Inferior parietal cortex (tissue), 1 donor: ENCODE data around the gene KRT84.

ENCODE experiments used
- DNase-seq: peaks from one replicate; pipeline ENCODE4 v3.0.0-alpha.2; 2016; ENCODE audit errors: extremely low spot score

KRT84 gene

DNA sequence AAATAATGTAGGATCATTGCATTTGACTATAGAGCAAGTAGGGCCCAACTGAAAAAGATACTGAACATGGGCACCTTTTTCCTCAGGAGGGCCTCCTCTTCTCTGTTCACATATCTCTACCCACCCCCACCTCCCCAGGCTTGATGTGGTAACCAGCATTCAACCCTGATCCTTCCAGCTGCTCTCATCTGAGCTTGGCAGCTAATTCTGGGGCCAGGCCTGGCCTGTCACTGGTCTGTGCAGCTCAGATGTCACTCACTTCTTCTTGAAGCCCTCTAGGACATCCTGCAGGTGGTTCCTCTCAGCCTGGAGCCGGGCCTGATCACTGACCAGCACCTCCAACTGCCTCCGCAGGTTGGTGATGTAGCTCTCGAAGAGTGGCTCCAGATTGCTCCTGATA, 2.1 kb downstream of the KRT84 start:
- DNase-seq: no peak

- DNase-seq: no peak
Measured at GRCh38 chr12:52382854-52383253, 2.6 kb downstream of the KRT84 start.

DNA sequence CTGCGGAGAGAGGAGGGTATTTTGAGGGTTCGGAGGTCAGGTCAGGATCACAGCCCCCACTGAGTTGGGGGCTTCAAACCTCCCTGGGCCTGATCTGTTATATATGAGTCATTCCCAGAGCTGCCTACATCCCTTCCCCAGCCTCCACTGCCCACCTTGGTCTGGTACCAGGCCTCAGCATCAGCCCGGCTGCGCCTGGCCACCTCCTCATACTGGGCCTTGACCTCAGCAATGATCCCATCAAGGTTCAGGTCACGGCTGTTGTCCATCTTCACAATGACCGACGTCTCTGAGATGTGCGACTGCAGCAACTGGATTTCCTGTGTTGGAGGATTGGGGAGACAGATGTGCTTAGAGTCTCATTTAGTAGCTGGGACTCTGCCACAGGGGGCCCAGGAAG, 4.2 kb downstream of the KRT84 start:
- no peak for DNase-seq

DNA sequence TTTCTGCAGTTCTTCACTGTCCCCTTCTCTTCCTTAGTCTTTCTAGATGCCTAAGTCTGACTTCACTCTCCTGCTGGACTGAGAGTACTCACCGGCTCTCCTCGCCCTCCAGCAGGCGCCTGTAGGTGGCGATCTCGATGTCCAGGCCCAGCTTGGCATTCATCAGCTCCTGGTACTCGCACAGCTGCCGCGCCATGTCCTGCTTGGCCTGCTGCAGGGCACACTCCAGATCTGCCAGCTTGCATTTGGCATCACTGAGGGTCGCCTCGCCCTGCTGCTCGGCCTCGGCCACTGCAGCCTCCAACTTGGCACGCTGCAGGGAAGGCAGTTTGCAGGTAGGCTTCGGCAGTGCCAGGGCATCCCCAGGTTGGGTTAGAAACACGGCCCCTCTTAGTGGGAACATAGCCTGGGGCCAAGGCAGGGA, 5.2 kb downstream of the KRT84 start:
- DNase-seq: no peak

DNA sequence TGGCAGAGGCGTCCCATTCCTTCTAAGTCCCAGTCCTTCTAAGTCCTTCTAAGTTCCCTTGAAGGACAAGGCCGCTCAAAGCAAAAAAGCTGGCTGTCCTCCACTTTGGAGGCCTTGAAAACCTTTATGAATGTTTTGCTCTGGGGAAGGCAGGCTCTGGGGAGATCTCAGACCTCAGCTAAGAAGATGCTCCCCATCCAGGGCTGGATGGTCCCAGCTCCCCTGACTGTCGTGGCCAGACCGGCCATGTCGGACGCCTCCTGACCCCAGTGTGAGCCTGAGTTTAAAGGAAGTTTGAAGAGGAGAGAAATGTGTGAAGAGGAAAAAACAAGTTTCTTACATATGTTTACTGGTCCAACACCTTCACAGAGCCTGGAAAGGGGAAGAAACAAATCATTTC, 5.9 kb downstream of the KRT84 start:
- no peak for DNase-seq

DNA sequence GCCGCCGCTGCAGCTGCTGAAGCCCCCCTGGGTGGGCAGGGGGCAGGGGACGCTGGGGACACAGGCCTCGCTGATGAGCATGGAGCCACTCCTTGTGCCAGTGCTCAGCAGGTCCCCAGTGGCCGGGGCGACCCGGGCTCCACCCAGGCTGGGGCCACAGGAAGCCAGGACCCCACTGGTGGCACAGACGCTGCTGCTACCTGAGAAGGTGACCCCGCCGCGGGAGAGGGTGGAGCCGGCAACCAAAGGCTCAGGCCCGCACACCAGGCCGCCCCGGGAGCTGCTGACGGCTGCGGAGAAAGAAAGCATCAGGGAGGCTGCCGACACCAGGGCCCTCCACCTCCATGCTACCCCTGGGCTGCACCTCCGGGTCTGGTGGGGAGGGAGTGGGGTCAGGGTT, 7.4 kb downstream of the KRT84 start:
- DNase-seq: no peak

DNA sequence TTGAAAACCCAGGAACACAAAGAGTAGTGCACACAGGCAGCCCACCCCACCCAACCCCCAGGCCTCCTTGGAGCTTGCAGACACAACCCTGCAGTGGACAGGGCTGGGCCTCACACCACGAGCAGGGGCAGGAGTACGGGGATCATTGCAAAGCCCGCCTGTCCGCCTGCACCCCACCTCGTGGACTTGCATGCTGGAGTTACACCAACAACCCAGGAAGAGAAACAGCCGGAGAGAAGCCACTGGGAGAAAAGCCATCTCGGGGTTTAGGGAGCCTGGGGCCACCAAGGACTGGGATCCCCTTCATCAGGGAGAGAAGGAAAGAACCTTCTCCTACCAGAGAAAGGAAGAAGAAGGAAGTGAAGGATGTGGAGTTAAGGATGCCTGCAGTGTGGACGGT, 8.2 kb downstream of the KRT84 start:
- DNase-seq: no peak

- DNase-seq: peak; percentile 90
Measured at GRCh38 chr12:52372216-52373154, 13.0 kb downstream of the KRT84 start.

GRCh38 chr12:52371716-52372115, 13.7 kb downstream of the KRT84 start:
- DNase-seq: no peak

DNA sequence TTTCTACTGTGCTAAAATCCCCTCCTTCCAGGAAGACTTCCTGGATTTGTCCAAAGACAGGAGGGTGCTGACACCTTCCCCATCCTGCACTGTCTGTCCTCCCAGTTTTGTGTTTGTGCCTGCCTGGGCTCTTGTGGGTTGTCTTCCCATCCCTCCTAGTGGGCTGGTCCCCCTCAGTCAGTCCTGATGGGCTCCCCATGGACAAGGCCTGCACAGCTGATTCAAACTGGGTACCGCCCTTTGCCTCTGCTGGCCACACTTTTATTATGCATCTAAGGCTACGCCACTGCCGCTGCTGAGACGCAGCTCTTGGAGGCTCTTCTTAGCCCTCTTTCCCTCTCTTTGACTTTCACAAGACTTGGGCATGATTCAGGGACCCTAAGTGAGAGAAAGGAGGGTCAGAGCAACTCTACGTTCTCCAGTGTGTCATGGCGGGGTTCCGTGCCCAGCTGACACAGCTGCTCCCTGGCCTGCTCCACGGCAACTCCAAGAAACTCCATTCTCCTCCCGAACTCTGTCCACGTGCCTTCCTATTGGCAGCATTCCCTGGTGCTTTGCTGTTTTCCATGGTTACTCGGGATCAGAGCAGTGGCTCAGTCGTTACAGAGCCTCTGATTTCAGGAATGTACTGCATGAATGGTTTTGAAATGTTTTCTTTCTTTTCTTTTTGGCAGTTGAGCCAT, 14.4 kb downstream of the KRT84 start:
- DNase-seq: peak; percentile 68

GRCh38 chr12:52369809-52370208, 15.6 kb downstream of the KRT84 start:
- DNase-seq: no peak

- no peak for DNase-seq
Measured at GRCh38 chr12:52369211-52369610, 16.2 kb downstream of the KRT84 start.

- no peak for DNase-seq
Measured at GRCh38 chr12:52368508-52368907, 16.9 kb downstream of the KRT84 start.

- no peak for DNase-seq
Measured at GRCh38 chr12:52367876-52368275, 17.6 kb downstream of the KRT84 start.

GRCh38 chr12:52366738-52367485, 18.5 kb downstream of the KRT84 start, which contains the start of gene KRT85:
Gene KRT85 (minus strand): TSS chr12:52367481. CDS start chr12:52367405, 76 bp downstream.
- DNase-seq: no peak

DNA sequence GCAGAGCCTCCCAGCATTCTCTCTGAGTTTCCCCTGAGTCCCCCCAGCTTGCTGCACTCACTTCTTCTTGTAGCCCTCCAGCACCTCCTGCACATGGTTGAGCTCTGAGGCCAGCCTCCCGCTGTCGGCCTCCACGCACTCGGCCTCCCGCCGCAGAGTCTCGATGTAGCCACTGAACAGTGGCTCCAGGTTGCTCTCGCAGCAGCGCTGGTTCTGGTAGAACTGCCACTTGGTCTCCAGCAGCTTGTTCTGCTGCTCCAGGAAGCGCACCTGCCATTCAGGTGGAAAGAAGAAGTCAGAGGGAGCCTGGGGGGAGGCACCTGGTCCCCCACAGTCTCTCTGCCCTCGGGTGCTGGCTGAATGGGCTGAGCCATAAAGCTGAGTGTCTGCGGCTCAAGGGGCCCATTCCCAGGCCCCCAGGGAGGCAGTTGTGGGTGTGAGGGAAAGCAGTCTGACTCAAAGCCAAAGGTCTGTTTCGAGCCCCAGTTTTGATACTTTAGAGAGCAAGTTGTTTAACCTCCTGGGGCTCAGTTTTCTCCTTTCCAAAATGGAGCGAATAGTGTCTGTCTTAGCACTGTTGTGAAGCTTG, 20.5 kb downstream of the KRT84 start:
- no peak for DNase-seq

GRCh38 chr12:52364061-52364460, 21.4 kb downstream of the KRT84 start:
- DNase-seq: no peak

GRCh38 chr12:52363111-52363679, 22.3 kb downstream of the KRT84 start:
- no peak for DNase-seq

DNA sequence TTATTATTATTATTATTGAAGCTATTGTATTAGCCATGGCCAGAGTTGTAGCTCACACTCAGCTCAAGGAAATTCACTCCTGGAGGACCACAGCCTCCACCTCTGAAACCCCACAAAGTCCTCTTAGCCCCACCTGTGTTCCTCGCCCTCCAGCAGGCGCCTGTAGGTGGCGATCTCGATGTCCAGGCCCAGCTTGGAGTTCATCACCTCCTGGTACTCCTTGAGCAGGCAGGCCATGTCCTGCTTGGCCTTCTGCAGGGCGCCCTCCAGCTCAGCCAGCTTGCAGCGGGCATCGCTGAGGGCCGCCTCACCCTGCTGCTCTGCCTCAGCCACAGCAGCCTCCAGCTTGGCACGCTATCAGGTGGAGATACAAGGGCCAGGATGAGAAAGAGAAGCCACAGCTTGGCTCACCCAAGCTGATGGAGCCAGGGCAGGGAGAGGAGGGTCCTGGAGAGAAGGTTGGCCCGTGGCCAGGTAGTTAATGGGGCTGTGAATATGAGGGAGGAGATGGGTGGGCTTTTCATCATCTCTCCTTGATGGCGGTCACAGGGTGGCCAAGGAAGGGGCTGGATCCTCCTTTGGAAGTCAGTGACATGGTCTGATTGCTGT, 23.2 kb downstream of the KRT84 start:
- no peak for DNase-seq

DNA sequence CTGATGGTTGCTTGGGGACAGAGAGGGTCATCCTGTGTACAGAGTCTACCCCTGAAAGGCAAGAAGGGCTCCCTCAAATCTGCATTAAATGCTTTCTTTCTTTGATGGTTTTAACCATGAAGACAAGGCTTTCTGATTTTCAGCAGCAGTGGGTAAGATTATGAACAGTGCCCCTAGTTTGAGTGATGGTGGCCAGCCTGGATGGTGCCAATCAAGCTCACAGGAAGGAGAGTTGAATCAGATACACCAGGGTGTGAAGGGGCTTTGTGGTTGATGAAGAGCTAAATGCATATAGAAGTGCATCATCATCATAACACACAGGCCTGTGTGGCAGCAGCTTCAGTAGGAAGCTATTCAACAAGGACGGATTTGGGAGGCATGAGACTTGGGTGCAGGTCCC, 23.9 kb downstream of the KRT84 start:
- DNase-seq: no peak

DNA sequence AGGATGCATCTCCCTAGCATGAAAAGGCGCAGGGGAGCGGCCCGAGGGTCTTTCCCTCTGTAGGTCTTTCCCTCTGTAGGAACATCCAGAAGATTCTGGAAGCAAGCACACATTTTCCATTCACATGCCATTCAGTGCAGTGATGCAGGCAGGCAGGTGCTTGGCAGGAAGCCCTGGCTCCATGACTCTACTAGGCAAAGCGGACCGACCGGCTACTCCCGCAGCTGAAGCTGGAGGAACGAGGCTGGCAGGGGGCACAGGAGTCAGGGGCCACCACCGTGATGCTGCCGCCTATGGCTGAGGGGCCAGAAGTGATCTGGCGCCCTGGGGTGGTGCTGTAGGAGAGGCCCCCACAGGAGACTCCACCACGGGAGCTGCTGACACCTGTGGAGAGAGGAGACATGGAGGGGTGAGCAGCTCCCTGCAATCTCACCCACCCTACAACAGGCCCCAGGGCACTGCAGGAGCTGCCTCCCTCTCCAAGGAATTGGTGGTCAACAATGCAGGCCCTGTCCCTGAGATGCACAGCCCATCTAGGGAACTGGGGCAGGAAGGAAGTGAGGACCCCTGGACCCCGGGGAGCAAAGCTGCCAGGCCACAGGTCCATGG, 24.7 kb downstream of the KRT84 start:
- DNase-seq: no peak
